AG04449 (cell line): Measurements from ENCODE around the gene ZBTB40.

Experiments used
- CTCF ChIA-PET: fragments of 350-600 bp; formaldehyde crosslinking; extraction: SDS; loops from one replicate; lab custom pipeline; 2021; ENCODE audit warnings: antibody characterized with exemption; lab: Yijun Ruan, JAX
- POLR2A ChIA-PET: fragments of 400-600, 350-600 bp; formaldehyde crosslinking; extraction: SDS; loops from one replicate; lab custom pipeline; 2020; ENCODE audit warnings: antibody characterized with exemption, inconsistent platforms; lab: Yijun Ruan, JAX
- DNase-seq: peaks from one replicate; pipeline ENCODE4 v3.0.0-alpha.2; 2010; ENCODE audit warnings: low read depth, low spot score
- H3K4me3 ChIP-seq: 2 replicates; pipeline ENCODE4 v1.5.1; 2011; ENCODE audit warnings: low read depth, mild to moderate bottlenecking, control low read depth, low read length
- CTCF ChIP-seq: IDR thresholded peaks from one replicate; pipeline ENCODE4 v1.5.1; 2011; ENCODE audit warnings: mild to moderate bottlenecking, moderate library complexity, low read length, control low read depth, inconsistent platforms; ENCODE audit not compliant: insufficient read depth; ENCODE audit errors: missing control alignments

Gene ZBTB40

DNA sequence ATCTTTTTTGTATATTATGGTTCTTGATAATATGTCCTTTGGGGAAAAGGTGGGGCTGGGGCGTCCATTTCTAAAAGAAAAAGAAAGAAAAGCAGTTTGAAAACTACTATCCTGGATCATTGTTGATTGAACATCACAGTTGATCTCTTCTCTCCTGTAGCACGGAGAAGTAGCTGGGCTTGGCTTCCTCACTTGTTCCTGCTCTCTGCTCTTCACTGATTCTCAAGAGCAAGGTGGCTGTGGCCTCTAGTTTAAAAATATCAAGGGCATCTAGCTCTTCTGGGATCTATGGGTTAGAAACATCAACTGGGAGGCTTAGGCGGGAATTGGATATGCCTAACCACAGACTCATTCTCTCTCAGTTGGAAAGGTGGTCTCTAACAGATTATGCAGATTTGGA is 73.6 kb downstream of the ZBTB40 start:
- ChIA-PET POLR2A (no interaction called here), CTCF (no interaction called here)
- no peak overlapping the region for H3K4me3 ChIP-seq
- no peak for DNase-seq
- TF ChIP-seq CTCF: no peak

- no peak for DNase-seq
- H3K4me3 ChIP-seq: no peak overlapping the region
- ChIA-PET CTCF (no interaction called here), POLR2A (no interaction called here)
- no peak for TF ChIP-seq CTCF
Observed at GRCh38 chr1:22525646-22526045, 74.0 kb downstream of the ZBTB40 start.

DNA sequence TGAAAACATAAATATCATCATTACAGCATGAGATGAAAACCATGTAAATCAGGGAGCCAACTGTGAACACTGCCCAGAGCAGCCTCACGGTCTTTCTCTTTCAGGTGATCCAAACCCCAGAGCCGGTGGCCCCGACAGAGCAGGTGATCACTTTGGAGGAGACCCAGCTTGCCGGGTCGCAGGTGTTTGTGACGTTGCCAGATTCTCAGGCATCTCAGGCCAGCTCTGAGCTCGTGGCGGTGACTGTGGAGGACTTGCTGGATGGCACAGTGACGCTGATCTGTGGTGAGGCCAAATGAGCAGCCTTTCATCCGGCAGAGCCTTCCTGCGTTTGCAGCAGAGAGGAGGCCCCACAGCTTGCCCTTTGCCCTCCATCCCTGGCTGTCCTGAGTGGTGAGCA is 74.4 kb downstream of the ZBTB40 start:
- H3K4me3 ChIP-seq: no peak overlapping the region
- POLR2A ChIA-PET: no interaction called here
- no peak for TF ChIP-seq CTCF
- DNase-seq: no peak
- CTCF ChIA-PET: no interaction called here

- no peak for TF ChIP-seq CTCF
- H3K4me3 ChIP-seq: no peak overlapping the region
- CTCF ChIA-PET: no interaction called here
- DNase-seq: no peak
- POLR2A ChIA-PET: no interaction called here
Observed at GRCh38 chr1:22526677-22527076, 75.0 kb downstream of the ZBTB40 start.

- no peak for TF ChIP-seq CTCF
- CTCF ChIA-PET: interaction anchor here (0.8 to 1.6 kb wide), 5 partner anchors 13 to 118 kb away, joined by 3 to 7 read pairs (median 4); no protein-coding TSS in a partner anchor
- POLR2A ChIA-PET: no interaction called here
- DNase-seq: no peak
- no peak overlapping the region for H3K4me3 ChIP-seq
Observed at GRCh38 chr1:22527122-22527521, 75.5 kb downstream of the ZBTB40 start.

- no peak for TF ChIP-seq CTCF
- DNase-seq: no peak
- ChIA-PET POLR2A (no interaction called here), CTCF (interaction anchor here (0.8 to 1.6 kb wide), 6 partner anchors 14 to 119 kb away, joined by 3 to 7 read pairs (median 4); no protein-coding TSS in a partner anchor)
- no peak overlapping the region for H3K4me3 ChIP-seq
Observed at GRCh38 chr1:22527555-22528296, 76.1 kb downstream of the ZBTB40 start.
